Stimulated activated naive CD8-positive, alpha-beta T cell treated with anti-CD3 and anti-CD28 coated beads, Interleukin-15, Interleukin-2, amounts not matched to agents 100 U/mL and 50 U/mL, for 24 hours (primary cell): Measurements from ENCODE around the gene SERPINC1.
"Not testable (repeated sequence)": the region's sequence is repeated elsewhere in the genome, so short reads cannot be mapped to it uniquely, and the experiment has no call there.

Source experiments
- ATAC-seq: fragments of 150-1000 bp; cut with Tn5 transposase; one replicate; pipeline ENCODE4 v1.10.0; 2021
- DNase-seq: peaks from one replicate; pipeline ENCODE4 v3.0.0; 2021

SERPINC1 gene

DNA sequence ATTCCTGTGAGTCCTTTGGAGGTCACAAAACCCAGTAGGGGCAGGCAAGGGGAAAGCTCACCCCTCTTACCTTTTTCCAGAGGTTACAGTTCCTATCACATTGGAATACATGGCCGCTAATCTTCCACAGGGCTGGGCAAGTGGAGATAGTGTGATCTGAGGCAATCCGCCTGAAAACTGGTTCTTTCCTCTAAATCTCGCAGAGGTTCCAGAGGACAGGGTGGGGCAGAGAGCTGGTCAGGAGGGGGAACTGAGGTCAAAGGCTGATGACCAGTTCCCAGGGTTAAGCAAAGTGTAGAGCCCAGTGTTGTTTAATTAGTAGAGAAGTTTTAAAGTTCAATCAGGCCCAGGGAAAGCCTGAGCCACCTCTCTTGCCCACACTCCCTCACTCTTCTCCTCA is at the start of gene SERPINC1:
Gene SERPINC1, minus strand, starts transcription at position 179 of the 400 bp plus-strand sequence. Its CDS starts 68 bp downstream, at position 111.
- DNase-seq (no peak), ATAC-seq (no peak)

DNA sequence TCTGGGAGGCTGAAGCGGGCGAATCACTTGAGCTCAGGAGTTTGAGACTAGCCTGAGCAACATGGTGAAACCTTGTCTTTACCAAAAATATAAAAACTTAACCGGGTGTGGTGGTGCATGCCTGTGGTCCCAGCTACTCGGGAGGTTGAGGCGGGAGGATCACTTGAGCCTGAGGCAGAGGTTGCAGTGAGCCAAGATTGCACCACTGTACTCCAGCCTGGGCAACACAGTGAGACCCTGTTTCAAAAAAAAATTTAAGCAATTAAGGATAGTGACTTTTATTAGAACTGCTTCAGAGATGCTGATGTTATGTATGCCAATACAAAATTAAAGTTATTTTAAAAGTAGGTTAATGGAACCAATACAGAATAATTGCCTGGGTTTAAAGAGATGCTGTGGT is 48.8 kb upstream of the SERPINC1 start:
- DNase-seq, ATAC-seq: not testable (repeated sequence)

DNA sequence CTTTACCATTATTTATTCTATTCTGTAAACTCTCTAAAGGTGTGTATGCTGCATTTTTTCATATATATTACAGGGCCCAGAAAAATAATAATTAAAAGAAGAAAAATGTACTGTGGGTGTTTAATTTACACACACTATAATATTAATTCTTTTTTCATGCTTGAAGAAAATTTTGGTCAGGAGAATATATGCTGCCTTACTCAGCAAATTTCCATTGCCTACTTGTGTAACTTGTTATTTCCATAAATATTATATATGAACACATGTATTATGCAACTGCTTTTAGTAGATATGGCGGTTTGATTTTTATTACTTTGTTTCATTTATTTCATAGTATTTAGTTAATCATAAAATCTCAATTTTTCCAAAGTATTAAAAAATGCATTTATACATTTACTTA is 46.4 kb upstream of the SERPINC1 start:
- DNase-seq (no peak), ATAC-seq (no peak)

DNA sequence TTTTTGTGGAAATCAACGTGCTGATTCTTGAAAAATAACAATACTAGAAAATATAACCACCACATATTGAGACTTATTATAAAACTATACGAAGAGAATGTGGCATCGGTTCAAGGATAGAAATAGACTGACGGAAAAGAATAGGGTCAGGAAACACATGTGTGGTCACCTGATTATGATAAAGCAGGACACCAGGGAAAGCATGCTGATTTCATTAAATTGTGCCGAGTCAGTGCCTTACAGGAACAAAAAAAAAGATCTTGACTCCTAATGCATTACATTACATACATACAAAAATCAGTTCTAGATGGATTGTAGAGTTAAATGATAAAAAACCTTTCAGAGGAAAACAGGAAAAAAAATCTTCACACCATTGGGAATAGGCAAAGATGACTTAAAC is 43.5 kb upstream of the SERPINC1 start:
- ATAC-seq, result no peak
- no peak for DNase-seq

DNA sequence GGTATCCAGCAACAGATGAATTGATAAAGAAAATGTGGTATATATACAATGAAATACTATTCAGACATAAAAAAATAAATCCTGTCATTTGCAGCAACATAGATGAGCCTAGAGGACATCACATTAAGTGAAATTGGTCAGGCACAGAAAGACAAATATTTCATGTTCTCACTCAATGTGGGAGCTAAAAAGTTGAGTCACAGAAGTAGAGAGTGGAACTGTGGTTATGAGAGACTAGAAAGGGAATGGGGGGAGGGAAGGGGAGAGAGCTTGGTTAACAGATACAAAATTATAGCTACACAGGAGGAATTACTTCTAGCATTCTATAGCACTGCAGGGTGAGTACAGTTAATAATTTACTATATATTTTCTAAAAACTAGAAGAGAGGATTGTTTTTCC is 37.1 kb upstream of the SERPINC1 start:
- DNase-seq (no peak), ATAC-seq (peak; percentile 75)

DNA sequence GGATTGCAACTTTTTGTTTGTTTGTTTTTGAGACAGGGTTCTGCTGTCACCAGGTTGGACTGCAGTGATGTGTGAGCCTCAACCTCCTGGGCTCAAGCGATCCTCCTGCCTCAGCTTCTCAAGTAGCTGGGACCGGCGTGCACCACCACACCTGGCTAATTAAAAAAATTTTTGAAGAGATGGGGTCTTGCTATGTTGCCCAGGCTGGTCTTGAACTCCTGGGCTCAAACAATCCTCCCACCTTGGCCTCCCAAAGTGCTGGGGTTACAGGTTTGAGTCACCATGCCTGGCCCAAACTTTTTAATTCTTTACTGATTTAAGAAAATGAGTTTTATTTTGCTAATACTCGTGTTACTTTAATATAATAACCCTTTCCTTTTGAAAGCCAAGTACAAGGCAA is 31.5 kb upstream of the SERPINC1 start:
- DNase-seq (no peak), ATAC-seq (no peak)

DNA sequence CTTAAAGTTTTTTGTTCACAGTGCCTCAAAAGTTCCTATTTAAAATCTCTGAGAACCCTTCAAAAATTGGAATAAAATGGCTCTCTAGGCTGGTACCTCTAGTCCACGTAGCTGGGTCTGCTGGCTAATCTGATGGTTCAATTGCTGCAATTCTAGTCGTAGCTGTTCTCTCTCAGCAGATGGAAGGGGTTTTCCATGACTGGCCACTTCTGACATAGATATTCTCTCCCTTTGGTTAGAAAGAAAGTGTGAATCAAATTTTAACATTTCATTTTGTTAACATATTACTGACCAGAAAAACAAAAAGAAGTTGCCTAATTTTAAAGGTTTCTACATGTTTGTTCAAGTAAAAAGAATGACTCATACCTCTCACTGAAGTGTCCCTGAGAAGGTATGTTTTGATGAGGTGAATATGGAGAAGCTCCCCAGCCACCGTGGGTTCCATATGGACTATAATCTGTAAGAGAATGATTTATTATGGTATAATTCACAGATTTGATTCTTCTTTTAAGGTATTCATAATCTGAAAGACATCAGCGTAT is 29.3 kb upstream of the SERPINC1 start:
- DNase-seq, result no peak
- no peak for ATAC-seq

DNA sequence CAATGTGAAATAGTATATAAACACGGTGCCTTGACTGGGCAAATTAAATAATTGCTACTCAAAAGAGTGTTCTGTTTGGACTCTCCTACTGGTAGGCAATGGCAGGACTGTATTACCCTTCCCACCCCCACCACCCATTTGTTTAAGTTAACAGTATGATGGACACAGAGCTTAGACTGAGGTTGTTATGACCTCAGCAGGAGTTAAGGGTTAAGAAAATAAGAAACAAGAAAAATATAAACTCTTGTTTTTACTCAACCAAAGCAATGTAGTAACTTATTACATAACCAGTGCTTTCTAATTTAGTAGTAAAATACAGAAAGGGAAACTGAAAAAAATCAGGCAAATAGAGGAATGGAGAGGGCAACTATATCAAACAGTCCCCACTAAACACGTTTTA is 19.9 kb upstream of the SERPINC1 start:
- DNase-seq, result no peak
- no peak for ATAC-seq

DNA sequence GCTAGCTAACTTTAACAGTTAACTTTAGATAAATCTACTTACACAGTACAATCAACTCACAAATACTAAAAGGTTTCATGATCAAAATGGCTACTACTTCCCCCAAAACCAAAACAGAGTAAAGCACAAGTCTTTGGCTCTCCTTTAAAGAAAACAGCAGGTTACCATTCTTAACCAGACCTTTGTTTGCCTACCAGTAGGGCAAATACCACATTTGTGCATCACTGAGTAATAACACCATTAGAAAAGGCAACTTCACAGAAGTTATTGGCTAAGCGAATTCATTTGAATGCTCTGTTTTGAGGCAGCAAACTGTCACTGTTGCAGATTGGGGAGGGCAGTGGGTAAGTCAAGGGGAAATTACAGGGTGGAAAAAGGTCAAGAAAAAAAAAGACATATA is 17.3 kb upstream of the SERPINC1 start:
- DNase-seq (no peak), ATAC-seq (peak; percentile 55)

DNA sequence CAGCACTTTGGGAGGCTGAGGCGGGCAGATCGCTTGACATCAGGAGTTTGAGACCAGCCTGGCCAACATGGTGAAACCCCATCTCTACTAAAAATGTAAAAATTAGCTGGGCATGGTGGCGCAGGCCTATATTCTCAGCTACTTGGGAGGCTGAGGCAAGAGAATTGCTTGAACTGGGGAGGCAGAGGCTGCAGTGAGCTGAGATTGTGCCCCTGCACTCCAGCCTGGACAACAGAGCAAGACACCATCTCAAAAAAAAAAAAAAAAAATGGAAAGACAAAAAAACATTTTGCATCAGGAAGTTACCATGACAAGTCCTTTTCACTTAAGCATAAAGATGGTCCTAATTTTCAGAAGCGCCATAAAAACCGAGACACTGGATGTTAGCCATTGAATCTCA is 13.4 kb upstream of the SERPINC1 start:
- not testable (repeated sequence) for ATAC-seq, DNase-seq

DNA sequence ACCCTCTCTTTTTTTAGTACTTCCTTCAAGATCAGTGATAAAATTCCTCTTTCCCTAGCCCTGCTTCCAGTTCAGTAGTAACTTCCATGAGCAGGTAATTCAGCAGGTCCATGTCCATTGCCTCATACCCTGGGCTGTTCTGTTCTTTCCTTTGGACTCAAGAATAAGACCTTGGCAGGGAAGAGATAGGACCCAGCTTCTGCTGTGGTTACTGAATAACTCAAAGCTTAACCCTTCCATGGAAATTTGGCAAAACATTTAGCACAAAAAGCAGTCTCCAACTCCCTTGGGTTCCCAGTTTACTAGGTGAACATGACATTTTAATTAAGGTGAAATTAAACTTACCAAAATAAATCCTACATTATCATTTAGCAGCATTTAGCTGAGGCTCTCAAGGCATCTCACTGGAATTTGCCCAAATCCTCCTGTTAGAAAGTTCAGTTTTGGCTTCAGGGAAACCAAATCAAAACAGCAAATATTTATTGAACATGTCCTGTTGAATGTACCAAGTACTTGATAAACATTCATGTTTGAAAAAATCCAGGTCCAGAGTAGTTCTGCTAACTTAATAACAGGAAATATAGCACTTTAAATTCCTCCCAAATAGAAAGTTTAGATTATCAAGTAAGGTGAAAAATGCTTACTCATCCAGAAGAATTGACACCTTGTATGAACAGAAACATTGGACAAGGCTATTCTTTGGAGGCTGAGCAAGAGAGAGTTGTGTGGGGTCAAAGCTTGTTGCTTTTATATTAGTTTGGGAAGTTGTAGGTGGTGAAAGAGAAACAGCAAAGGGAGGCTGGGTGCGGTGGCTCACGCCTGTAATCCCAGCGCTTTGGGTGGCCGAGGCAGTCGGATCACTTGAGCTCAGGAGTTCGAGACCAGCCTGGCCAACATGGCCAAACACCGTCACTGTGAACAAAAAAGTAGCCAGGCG is 8.4 kb upstream of the SERPINC1 start:
- ATAC-seq (no peak), DNase-seq (no peak)

DNA sequence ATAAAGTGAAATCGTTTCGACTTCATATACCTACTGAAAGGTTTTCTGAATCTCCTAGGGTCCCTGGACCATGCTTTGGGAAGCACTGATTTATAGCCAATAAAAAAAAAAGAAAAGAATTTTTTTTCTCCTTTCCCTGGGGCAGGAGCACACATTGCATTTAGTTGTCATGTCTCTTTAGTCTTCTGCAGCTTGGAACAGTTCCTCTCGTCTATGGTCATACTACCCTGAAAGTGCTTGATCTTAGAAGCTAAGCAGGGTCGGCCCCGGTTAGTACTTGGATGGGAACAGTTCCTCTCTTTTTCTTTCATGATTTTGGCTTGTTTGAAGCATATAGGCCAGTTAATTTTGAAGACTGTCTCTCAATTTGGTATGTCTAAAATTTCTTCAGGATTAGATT is 3.7 kb upstream of the SERPINC1 start:
- ATAC-seq (no peak), DNase-seq (no peak)

DNA sequence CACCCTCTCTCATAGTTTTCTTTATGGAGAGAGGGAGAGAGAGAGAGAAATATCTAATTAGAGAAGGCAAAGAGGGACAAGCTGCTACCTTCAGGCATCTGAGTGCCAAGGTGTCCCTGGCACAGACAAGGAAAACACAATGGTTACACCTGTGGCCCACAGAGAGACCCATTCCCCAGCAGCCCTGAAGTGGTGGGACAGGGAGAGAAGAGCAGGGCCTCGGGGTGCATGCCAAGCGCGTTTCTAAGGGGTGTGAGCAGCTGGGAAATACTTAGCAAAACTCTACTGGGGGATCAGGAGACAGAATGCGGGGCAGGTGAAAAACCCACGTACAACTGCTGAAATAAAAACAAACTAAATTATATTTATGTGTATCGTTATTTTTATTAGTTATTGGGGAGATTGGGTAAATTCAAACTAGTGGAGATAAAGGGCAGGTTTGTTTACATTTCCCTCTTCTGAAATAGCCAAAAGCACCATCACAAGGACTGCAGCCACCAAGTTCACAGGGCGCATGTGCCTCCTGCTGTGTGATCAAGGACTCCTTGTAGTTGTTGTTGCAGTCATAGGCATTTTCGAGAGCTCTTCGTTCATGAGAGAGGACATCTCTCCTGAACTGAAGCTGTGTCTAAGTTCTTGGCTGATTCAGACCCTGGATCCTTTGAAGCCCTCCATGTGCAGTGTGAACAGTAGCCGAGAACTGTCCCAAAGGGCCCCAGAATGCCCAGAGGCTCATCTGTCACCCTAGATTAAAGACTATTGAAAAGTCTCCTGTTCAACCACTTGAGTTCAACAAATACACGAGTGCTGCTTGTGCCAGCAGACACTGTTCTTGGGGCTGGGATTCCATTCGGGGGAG is 737 bp upstream of the SERPINC1 start:
- no peak for ATAC-seq

DNA sequence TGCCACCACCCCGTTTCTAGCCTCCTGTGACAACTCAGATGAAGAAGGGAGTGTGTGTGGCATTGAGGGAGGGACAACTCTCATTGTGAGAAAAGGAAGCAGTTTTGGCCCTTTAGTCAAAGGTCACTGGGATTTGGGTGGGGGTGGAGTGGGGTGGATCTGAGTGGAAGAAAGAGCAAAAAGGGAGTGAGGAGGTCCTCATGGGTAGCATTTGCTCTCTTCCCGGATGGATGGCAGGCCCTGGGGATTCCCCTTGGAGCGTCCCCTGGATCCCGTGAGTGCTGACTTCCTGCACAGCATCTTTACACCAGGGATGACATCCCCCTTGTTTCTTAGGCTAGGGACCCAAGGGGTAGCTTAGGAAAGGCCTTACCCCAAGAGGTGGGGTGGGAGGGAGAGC is 460 bp downstream of the SERPINC1 start:
- no peak for DNase-seq
- no peak for ATAC-seq

More for the DNA sequence above, 737 bp upstream of the SERPINC1 start:
- no peak for DNase-seq

DNA sequence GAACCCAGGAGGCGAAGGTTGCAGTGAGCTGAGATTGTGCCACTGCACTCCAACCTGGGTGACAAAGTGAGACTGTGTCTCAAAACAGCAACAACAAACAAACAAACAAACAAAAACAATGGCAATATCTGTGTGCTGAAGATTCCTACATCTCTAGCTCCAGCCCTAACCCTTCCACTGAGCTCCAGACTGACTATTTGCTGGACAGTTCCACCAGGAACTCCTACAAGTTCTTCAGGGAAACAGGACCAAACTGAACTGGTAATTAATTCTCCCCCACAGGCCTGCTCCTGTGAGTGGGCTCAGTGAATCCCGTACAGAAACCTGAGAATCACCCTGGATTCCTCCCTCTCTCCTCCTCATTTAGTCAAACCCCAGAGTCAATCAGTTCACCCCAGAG is 1.5 kb downstream of the SERPINC1 start:
- ATAC-seq (no peak), DNase-seq (no peak)

DNA sequence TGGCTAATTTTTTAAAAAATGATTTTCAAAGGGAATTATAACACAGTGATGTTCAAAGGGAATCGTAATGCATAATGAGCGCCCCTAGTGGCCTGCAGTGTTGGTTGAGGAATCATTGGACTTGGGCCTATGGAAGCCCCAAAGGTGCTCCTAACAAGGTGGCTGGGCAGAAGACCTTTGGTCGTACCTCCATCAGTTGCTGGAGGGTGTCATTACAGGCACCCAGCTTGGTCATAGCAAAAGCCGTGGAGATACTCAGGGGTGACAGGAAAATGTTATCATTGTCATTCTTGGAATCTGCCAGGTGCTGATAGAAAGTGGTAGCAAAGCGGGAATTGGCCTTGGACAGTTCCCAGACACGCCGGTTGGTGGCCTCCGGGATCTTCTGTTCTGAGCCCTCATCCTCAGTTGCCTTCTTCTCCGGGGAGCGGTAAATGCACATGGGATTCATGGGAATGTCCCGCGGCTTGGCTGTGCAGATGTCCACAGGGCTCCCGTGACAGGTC is 2.7 kb downstream of the SERPINC1 start:
- ATAC-seq, result no peak

DNA sequence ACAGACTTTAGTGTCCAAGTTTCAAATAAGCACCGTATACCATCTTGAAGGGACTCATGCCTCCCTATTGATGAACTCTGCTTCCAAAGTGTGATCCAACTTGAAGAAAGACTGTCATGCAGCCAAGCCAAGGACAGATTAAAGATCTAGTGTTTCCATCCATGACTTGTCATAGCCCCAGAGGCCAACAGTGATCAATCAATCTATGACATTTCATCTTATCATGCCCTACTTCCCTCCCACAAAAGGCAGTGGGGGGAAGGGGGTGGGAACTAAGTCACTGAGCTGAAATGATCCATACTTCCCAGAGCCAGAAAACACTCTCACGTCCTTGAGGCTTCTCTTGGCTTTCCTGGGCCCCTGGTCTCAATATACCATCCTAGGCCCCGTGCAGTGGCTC is 4.0 kb downstream of the SERPINC1 start:
- ATAC-seq (no peak), DNase-seq (no peak)

More for the DNA sequence above, 2.7 kb downstream of the SERPINC1 start:
- peak; percentile 36 for DNase-seq

DNA sequence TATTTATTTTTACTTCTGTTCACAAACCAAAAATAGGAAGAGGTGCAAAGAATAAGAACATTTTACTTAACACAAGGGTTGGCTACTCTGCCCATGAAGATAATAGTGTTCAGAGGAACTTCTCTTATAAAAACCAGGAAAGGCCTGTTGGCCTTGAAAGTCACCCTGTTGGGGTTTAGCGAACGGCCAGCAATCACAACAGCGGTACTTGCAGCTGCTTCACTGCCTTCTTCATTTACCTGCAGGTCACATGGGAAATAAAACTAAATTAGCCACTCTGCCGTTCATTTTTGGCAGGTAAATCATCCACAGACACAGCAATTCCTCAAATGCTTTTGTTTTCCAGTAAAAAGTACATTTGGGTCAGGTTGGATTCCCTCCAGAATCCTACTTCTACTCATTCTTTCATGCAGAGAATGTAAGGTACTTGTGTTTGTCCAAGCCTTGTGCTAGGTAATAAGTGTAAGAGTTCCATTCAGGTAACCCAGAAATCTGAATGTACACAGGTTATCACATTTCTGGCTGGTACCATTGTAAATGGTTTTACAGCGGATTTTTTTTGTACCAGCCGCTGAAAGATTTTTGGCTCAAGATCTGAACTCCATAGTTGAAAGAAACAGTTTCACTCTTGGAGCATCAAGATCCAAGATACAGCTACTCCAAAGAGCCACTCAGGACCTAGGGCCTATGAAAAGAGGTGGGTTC is 13.1 kb downstream of the SERPINC1 start:
- DNase-seq (no peak), ATAC-seq (no peak)

DNA sequence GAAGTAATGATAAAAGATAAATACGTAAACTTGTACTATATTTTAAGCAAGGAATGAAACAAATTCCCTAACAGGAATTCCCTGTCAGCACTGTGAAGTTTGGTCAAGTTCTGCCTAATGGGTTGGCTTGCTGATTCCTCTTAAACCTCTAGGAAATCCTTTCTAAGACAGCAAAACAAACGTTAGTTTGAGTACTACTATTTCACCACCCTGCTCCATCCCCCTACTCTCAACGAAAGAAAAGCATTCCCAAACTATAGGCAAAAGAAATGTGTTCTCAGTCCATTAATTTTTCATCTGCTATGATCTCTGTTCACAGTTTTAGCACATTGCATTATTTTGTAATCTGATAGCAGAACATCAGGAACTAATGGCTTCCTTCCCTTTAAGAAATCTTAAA is 16.1 kb downstream of the SERPINC1 start:
- DNase-seq, result no peak
- ATAC-seq, result no peak

DNA sequence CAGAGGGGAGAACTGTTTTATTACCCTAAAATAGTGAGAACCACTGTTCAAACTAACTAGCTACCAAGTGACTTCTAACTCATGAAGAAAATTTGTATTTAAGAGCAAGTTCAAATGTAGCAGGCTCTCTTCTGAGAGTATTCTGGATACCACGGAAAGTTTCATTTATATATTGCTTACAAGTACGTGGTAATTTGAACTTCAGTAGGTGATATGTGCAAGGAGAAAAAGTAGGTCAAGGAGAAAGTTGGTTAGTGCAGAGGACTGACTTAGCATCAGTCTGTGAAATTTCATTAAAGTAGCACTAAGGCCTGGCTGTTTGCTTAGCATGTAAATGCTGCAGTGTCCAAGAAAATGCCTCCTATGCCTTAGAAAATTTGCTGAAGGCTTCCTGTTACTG is 16.7 kb downstream of the SERPINC1 start:
- no peak for ATAC-seq

DNA sequence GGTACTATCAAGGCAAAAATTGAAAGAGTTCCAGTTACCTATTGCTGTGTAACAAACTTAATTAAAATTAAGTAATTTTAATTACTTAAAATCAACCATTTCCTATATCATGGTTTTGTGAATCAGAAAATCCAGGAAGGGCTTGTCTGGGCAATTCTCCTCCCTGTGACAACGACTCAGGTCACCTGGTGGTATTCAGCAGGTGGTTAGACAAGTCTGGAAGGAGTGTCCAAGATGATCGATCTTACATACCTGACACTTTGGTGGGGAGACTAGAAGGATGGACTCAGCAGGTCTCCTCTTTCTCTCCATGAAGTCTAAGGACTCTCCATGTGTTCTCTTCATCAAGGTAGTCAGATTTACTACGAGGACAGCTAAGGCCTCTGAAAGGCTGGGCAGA is 22.9 kb downstream of the SERPINC1 start:
- DNase-seq, result no peak
- no peak for ATAC-seq

More for the DNA sequence above, 16.7 kb downstream of the SERPINC1 start:
- no peak for DNase-seq

DNA sequence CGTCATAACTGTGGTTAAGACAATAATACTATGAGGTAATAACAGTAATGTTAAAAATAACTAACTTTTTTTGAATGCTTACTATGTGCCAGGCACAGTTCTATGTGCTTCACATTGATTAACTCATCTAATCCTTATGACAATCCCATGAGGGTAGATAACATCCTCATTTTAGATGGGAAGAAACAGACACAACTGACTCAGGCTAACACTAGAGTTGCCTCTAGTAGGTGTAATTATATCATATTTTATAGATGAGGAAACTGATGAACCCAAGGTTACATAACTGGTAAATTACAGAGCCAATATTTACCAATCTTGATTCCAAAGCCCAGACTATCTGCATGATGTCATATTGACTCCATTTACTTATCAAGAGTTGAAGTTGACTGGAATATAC is 23.5 kb downstream of the SERPINC1 start:
- DNase-seq, result no peak
- ATAC-seq, result no peak
